22Rv1 (cell line): Measurements from ENCODE around the gene RIC8A.
A peak's percentile ranks its signal among the peaks of the same experiment; 100 is the strongest.

Experiments used
- H3K27ac ChIP-seq: fragments of 450-650 bp; 2 replicates; pipeline ENCODE4 v1.5.1; 2017
- CTCF ChIP-seq: fragments of 450-650 bp; IDR thresholded peaks from 2 replicates; pipeline ENCODE4 v1.5.1; 2017; ENCODE audit warnings: mild to moderate bottlenecking
- ZFX ChIP-seq: fragments of 450-650 bp; IDR thresholded peaks from 2 replicates; pipeline ENCODE4 v1.6.1; 2017; ENCODE audit warnings: antibody characterized with exemption, borderline replicate concordance

The RIC8A gene

DNA sequence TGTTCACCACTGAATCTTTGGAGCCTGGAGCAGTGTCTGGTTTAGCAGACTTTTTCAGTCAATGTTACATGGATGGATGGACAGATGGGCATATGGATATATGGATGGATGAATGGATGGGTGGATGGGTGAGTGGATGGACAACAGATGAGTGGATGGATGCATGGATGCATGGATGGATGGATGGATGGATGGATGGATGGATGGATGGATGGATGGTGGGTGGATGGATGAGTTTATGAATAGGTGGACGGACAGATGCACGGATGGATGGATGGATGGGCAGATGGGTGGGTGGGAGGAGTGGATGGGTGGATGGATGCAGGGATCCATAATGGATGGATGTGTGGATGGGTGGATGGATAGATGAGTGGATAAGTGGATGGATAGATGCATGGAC lies 48.3 kb downstream of the RIC8A start:
- TF ChIP-seq ZFX (no peak), CTCF (no peak)
- no peak overlapping the region for H3K27ac ChIP-seq

DNA sequence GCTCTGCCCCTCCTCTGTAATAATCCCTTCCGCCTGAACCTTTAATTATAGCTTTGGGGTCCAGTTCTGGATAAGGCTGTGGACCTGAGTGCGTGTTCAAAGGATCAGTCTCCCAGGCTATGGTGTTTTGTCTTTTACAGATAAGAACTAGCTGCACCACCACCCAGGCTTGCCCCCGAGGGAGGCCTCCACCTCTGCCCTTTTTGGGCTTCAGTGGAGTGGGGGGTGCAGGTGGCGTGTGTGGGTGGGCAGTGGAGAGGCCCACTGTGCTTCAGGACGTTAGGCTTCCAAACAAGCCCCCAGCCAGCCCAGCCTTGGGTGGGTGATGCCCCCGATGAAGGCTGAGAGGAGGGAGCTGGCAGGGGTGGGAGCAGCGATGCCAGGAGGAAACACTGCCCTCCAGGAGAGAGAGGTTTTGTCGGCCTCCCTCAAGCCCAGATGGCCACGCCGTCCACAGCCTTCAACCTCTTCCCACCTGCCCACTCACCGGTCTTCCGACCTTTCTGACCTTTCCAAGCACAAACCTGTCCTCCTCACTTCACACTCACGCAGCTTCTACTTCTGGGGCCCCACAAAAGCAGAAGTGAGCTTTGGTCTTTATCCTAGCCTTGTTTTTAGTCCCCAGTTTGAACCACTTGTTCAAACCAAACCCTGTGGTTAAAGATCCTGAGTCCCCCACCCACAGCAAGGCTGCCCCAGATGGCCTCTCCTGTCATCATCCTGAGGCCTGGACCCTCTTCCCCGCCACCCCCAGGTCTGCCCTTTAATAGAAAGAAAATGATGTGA lies 49.6 kb downstream of the RIC8A start:
- no peak overlapping the region for H3K27ac ChIP-seq
- no peak for TF ChIP-seq CTCF

DNA sequence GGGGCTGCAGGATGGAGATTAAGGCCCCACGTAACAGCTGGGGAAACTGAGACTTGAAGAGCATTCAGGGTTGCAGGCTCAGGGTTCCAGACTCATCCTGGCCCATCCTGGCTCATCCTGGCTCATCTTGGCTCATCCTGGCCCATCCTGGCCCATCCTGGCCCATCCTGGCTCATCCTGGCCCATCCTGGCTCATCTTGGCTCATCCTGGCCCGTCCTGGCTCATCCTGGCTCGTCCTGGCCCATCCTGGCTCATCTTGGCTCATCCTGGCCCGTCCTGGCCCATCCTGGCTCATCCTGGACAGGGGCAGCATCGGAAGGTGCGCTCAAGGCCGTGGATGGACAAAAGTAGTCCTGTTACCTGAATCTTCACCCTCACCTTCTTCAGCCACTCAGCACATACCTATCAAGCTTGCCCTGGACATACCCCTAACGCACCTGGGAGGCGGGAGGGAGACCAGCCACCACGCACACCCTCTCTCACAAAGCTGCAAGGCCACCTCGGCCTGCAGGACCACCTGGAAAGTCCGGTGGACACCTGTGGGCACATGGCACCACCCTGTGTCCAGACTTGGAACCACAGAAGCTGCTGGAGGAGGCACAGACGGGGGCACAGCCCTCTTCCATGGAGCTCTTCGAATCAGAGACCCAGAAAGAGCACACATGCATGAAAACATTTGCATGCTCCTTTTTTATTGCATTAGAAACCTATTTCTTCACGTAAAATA lies 50.4 kb downstream of the RIC8A start:
- no peak overlapping the region for H3K27ac ChIP-seq
- TF ChIP-seq CTCF (peak; percentile 17; the same call in 1 of the 2 replicates), ZFX (no peak)

- no peak overlapping the region for H3K27ac ChIP-seq
- TF ChIP-seq ZFX, result no peak
- no peak for TF ChIP-seq CTCF
These were observed 51.9 kb downstream of the RIC8A start for GRCh38 chr11:259413-259812.

DNA sequence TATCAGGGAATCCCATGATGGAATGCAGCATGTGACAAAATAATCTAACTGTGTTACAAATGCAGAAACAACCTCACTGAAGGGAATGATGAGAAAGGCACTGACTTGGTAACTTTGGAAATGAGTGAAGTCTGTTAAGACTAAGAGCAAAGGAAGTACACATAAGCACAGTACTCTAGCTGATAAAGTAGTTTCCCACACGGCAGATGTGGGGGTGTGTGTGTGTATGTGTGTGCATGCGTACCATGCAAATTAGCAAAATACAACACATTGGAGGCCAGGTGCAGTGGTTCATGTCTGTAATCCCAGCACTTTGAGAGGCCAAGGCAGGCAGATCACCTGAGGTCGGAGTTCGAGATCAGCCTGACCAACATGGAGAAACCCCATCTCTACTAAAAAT lies 54.1 kb downstream of the RIC8A start:
- H3K27ac ChIP-seq, result no peak overlapping the region
- TF ChIP-seq CTCF (no peak), ZFX (no peak)
